Measurements from ENCODE around the gene VWC2.

The VWC2 gene

DNA sequence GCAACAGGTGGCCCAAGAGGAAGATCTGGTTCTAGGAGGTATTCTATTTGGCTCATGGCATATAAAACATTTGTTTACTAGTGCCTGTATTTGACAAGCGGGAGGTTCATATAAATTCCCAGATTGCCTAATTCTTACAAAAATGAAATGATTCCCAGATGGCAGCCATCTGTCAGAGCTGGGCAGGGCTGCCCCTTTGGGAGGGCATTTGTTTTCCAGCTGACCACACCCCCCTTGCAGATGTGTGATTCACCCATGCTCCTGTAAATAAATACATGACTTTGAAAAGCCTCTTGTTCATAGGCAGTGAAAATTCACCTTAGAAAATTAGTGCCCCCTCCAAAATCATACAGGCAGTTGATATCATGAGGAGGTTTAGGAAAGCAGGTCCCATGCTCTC is 8.6 kb downstream of the VWC2 start:
- H3K4me3 ChIP-seq (ENCODE audit: low read length), result no peak overlapping the region
- DNase-seq (ENCODE audit: low read depth), result peak; percentile 2
- TF ChIP-seq CTCF (conservative IDR thresholded peaks at IDR 0.05; ENCODE audit: low read length), result no peak

DNA sequence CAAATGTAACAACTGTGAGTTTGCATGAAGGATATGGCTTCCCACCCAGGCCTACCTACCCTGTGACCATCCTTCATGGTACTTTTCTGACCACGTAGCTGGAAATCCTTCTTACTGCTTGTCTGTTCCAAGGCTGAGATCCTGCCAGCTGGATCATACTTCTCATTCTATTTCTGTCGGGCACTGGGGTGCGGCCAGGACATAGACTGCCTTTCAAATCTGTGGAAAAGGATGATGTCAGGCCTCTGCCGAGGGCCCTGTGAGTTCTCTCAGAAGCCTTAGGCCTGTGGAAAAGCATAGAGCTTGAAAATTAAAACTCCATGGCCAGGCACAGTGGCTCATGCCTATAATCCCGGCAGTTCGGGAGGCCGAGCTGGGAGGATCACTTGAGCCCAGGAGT is 10.0 kb downstream of the VWC2 start:
- no peak overlapping the region for H3K4me3 ChIP-seq (ENCODE audit: low read length)

GRCh38 chr7:49787980-49788379 is 14.5 kb downstream of the VWC2 start:
- no peak for TF ChIP-seq CTCF (conservative IDR thresholded peaks at IDR 0.05; ENCODE audit: low read length)

More for the DNA sequence above, 10.0 kb downstream of the VWC2 start:
- TF ChIP-seq CTCF (conservative IDR thresholded peaks at IDR 0.05; ENCODE audit: low read length), result no peak
- DNase-seq (ENCODE audit: low read depth), result no peak

DNA sequence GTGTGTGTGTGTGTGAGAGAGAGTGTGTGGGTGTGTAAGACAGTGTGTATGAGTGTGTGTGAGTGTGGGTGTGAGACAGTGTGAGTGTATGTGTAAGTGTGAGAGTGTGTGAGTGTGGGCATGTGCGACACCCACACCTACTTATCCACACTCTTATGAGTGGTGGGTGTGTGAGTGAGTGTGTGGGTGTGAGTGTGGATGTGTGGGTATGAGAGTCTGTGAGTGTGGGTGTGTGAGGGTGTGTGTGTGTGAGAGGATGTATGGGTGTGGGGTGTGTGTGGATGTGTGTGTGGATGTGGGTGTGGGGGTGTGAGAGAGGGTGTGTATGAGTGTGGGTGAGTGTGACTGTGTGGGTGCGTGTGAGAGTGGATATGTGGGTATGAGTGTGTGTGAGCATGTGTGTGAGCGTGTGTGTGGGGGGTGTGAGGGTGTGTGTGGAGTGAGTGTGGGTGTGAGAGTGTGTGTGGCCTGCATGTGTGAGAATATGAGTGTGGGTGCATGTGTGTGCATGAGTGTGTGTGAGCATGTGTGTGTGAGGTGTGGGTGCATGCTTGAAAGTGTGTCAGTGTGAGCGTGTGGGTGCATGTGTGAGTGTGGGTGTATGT is 15.1 kb downstream of the VWC2 start:
- H3K4me3 ChIP-seq (ENCODE audit: low read length), result no peak overlapping the region
- no peak for DNase-seq (ENCODE audit: low read depth)
- TF ChIP-seq CTCF (conservative IDR thresholded peaks at IDR 0.05; ENCODE audit: low read length), result no peak

More at GRCh38 chr7:49787980-49788379, 14.5 kb downstream of the VWC2 start:
- no peak for DNase-seq (ENCODE audit: low read depth)
- H3K4me3 ChIP-seq (ENCODE audit: low read length), result no peak overlapping the region

DNA sequence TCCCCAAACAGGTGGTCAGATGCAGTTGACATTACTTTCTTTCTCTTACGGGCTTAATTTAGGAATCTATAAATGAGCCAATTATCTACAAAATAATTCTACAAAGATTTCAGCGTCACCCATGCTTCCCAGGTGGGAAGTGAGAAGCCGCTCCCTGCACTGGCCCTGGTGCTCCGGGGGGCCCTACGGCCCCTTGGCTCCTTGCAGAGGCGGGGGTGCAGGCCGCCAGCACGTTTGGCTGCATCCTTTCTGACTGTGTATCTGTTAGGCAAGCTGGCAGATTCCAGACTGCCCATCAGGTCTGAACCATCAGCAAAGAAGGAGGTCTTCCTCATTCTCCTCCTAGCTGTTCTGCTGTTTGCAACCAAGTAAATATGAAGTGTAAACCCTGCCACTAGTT is 16.3 kb downstream of the VWC2 start:
- no peak overlapping the region for H3K4me3 ChIP-seq (ENCODE audit: low read length)
- no peak for DNase-seq (ENCODE audit: low read depth)
- no peak for TF ChIP-seq CTCF (conservative IDR thresholded peaks at IDR 0.05; ENCODE audit: low read length)

DNA sequence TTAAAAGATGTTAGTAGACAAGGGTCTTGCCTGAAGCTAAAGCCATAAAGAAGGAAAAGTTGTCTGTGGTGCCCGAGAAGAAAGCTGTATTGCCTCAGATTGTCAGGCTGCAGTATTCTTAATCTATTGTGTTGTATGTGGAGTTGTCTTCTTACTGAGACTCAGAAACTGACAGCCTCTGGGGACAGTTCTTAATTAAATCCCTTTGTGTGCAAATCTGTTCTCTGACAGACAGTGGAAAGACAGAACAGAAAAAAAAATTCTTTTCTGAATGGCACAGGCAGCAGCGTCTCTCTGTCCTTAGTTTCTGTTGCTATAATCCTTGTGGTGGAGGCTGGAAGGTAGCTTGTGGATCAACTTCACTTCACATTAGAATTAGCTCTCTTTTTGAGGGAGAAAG is 16.8 kb downstream of the VWC2 start:
- no peak overlapping the region for H3K4me3 ChIP-seq (ENCODE audit: low read length)
- TF ChIP-seq CTCF (conservative IDR thresholded peaks at IDR 0.05; ENCODE audit: low read length), result no peak
- DNase-seq (ENCODE audit: low read depth), result no peak

- H3K4me3 ChIP-seq (ENCODE audit: low read length), result no peak overlapping the region
- TF ChIP-seq CTCF (conservative IDR thresholded peaks at IDR 0.05; ENCODE audit: low read length), result no peak
- DNase-seq (ENCODE audit: low read depth), result no peak
These were observed 17.8 kb downstream of the VWC2 start for GRCh38 chr7:49791088-49791741.

Measured in AG10803 (cell line).